HG03066 (cell line): ENCODE measurements around the gene FNDC8.
"Not testable (repeated sequence)": the region's sequence is repeated elsewhere in the genome, so short reads cannot be mapped to it uniquely, and the experiment has no call there.

ENCODE experiments used
- ATAC-seq: cut with Tn5 transposase; IDR thresholded peaks from one replicate; pipeline ENCODE4 v1.9.1; 2021; ENCODE audit warnings: low read depth; ENCODE audit not compliant: unreplicated experiment

FNDC8 gene

DNA sequence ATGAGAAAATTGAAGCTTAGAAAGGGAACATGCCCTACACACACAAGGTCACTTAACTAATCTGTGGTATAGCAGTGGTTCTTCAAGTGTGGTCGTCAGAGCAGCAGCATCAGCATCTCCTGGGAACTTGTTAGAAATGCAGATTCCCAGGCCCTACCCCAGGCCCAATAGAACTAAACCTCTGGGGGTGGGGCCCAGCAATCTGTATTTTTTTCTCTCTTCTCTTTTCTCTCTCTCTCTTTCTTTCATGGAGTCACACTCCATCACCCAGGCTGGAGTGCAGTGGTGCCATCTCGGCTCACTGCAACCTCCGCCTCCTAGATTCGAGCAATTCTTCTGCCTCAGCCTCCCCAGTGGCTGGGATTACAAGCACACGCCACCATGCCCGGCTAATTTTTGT is 16.8 kb downstream of the FNDC8 start:
- no peak for ATAC-seq

DNA sequence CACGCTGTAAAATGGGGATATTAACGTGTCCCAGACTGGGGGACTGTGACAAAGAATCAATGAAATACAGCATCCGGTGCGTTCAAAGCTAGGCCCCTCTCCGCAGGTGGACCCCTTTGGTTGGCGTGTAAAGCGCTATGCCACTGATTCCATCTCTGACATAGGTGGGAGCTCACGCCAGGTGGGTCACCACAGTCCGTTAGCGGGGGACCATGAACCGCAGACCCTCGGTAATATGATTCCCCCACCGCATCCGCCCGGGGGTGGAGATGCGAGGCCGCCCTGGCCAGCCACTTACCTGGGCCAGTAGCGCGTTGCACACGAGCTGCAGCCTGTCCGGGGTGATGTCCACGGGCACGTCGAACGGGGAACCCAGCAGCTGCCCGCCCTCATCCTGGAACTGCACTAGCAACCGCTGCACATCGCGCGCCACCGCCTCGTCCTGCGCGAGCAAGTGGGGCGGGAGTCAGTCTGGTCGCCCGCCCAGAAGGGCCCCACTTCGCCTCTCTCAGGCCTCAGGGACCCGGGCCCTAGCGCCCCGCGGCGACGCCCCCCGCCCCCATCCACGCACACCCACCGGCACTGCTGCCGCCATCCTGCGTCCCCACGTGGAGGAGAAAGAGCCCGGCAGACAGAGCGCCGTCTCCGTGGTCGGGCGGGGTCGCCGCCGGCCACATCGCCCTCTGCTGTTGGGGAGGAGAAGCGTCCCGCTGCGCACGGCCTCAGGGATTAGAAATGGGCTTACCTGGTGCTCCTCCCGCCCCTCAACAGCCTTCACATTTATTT is 20.5 kb downstream of the FNDC8 start, which contains the start of gene NLE1:
TSS of gene NLE1 (minus strand) at position 623 of the 786 bp plus-strand sequence. CDS start at position 595, 28 bp downstream.
- peak; percentile 82 for ATAC-seq

DNA sequence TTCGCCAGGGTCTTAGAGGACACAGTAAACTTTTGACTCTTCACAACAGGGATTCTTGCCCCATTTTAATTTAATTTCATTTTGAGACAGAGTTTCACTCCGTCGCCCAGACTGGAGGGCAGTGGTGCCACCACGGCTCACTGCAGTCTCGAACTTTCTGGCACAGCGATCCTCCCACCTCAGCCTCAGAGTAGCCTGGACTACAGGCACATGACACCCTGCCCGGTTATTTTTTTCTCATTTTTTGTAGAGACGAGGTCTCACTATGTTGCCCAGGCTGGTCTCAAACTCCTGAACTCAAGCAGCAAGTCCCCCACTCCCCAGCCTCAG is 21.0 kb downstream of the FNDC8 start:
- ATAC-seq, result no peak

DNA sequence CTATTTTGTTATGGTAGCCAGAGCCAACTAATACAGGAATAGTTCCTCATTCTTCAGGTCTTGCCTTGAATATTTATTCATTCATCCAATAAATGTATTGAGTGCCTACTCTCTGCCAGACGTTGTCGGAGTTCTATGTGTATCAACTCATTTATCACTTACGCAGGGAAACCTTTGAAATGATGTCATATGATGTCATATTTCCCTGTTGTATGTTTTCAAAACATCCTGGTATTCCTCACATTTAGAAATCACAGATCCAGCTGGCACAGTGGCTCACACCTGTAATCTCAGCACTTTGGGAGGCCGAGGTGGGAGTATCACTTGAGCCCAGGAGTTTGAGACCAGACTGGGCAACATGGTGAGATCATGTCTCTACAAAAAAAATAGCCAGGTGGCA is 23.4 kb downstream of the FNDC8 start:
- no peak for ATAC-seq

DNA sequence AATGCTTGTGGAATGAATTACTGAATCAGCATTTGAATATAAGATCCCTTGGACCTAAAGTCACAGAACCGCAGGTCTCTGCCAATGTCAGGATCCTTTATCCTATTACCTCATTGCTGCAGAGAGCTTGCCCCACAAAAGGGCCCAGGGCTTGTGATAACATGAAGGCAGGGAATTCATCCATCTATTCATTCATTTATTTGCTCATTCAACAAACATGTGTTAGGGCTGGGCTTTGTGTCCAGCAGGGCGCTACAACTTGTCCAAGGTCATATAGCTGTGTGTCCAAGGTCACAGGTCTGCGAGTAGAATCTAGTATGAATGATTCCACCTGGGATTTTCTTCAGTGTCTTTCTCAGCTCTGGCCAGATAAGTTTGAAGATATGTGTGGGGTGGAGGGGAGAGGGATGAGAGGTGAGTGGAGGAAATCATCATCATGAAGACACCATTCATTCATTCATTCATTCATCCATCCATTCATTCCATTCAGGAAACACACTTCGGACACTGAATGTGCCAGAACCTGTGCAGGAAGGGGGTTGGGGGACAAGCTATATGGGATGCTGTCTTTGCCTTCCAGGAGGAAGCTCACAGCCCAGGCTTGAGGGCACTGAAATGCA is 24.9 kb downstream of the FNDC8 start:
- no peak for ATAC-seq

DNA sequence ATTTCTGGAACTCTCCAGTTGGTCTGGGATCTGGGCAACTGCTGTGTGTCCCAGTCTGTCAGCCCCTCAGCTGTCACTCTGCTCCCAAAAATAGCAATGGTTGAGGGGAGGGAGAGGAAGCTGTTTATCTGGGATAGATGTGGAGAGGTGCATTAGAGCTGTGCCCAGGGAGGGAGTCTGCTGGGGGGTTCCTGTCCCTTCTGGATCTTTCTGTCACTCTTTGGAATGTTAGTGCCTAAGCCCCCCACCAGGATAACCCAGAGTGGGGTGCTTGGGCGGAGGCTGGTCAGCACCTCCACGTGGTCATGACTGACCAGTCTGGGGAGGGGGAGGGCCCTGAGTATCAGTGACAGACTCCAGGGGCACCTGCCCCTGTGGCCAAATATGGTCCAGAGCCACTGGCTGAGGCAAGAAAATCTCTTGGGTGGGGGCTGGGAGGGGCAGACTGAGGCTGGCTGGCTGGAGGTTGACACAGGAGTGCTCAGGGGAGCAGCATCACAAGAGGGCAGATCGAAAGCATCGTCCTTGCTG is 26.0 kb downstream of the FNDC8 start, which contains the start of gene UNC45B:
TSS of gene UNC45B (plus strand) at position 443 of the 531 bp plus-strand sequence. CDS start 447 bp downstream, outside the sequence.
- ATAC-seq, result no peak

DNA sequence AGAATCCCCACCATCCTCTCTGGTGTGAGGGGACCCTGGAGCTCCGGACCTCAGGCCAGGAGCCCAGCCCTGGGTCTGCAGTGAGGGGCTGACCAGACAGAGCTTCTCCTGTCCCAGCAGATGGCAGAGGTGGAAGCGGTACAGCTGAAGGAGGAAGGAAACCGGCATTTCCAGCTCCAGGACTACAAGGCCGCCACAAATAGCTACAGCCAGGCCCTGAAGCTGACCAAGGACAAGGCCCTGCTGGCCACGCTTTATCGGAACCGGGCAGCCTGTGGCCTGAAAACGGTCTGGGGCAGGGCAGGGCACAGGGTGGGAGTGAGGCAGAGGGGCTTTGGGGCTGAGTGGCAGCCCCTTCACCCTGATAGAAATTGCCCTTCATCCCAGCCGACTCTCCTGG is 26.7 kb downstream of the FNDC8 start:
- no peak for ATAC-seq

DNA sequence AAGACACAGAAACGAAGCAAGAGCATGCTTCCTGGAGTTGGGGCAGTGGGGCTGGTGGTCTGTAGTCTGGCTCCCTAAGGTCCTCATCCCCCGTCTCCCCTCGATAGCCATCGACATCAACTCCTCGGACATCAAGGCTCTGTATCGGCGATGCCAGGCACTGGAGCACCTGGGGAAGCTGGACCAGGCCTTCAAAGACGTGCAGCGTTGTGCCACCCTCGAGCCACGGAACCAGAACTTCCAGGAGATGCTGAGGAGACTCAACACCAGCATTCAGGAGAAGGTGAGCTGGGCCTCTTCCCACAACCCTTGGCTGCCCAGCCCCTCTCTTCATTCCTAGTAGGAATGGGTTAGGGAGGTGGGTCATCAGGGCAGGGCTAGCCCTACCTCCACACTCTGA is 28.5 kb downstream of the FNDC8 start:
- no peak for ATAC-seq

DNA sequence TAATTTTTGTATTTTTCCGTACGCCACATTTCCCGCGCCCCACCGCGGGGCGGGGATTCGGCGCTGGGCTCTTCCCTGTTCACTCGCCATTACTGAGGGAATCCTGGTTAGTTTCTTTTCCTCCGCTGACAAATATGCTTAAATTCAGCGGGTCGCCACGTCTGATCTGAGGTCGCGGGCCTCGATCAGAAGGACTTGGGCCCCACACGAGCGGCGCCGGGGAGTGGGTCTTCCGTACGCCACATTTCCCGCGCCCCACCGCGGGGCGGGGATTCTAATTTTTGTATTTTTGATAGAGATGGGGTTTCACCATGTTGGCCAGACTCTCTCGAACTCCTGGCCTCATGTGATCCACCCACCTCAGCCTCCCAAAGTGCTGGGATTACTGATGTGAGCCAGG is 29.7 kb downstream of the FNDC8 start:
- not testable (repeated sequence) for ATAC-seq

DNA sequence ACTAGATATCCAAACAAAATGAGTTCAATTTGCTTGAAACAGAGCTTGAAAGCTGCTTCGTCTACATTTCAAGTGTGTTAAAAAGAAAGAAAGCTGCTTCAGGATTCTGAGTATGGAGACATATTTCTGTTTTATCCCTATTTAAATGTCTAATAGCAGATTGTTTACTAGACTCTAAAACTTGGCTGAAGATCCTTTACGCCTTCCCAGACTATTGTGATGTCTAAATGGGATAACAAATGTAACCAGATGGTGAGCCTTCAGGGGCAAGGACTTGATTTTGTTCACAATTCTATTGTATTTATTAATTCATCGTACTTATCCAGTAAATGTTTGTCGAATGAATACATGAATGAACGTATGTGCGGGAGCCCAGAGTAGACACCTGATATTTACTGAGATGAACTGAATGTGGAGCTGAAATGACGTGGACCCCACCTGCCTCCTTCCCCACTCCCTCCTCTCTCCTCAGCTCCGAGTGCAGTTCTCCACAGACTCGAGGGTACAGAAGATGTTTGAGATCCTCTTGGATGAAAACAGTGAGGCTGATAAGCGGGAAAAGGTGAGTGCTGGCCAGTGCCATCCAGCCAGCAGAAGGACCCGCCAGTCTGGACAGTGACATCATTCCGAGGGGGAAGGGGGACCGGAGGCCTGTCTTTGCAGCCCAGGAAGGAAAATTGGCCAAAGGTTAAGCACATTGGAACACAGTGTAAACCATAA is 31.2 kb downstream of the FNDC8 start:
- no peak for ATAC-seq

DNA sequence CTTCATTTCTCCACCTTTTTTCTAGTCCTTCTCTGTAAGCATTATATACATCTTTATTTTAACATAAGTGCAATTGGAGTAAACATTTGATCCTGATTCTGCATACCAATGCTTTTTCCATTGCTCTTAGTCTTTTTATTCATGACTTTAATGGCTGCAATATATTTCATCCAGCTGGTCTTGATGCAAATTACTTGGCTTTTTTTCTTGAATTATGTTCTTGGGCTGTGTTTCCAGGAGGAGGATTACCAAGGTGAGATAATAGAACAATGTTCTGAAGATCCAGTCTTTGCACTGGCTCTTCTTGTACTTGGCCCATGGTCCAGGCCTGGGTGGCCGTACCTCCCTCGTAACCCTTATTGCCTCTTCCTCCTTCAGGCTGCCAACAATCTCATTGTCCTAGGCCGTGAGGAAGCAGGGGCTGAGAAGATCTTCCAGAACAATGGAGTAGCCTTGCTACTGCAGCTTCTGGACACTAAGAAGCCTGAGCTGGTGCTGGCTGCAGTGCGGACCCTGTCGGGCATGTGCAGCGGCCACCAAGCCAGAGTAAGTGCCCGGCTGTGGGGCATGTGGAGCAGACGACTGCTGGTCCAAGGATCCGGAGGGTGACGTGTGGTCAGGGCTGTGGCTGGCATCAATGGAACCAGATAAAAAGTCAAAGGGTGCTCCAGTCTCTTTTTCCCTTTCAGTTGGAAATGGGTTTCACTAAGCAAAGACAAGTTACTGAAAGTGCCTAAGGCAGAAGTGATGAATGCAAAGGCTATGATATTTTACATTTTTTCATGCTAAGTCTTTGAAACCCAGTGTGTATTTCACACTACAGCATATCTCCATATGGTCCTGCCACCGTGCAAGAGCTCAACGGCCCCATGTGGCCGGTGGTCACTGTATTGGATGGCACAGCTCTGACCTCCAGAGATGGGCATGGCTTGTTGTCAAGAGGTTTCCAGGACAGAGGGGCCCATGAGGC is 33.1 kb downstream of the FNDC8 start:
- ATAC-seq, result no peak

DNA sequence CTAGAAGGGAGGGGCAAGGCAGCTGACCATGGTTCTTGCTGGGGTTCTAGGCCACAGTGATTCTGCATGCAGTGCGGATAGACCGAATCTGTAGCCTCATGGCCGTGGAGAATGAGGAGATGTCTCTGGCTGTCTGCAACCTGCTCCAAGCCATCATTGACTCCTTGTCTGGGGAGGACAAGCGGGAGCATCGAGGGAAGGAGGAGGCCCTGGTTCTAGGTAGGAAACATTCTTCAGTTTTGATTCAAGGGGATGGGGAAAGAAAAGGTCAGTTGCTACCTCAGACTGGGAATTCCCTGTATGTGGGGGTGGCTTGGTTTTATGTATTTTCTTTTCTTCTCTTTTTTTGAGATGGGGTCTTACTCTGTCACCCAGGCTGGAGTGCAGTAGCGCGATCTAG is 33.8 kb downstream of the FNDC8 start:
- no peak for ATAC-seq

DNA sequence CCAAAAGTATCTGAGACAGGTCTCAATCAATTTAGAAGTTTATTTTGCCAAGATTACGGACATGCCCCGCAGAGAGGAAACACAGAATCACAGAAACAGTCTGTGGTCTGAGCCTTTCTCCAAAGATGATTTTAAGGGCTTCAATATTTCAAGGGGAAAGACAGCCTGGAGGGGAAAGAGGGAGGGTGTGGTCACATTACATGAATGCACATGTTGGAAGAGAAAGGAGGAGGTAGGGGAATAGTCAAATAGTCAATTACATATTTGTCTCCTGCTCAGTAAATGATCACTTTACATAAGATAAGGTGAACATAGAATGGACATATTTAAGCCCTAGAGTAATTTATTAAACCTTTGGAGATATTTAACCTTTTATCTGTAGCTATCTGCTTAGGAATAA is 38.5 kb downstream of the FNDC8 start:
- no peak for ATAC-seq

DNA sequence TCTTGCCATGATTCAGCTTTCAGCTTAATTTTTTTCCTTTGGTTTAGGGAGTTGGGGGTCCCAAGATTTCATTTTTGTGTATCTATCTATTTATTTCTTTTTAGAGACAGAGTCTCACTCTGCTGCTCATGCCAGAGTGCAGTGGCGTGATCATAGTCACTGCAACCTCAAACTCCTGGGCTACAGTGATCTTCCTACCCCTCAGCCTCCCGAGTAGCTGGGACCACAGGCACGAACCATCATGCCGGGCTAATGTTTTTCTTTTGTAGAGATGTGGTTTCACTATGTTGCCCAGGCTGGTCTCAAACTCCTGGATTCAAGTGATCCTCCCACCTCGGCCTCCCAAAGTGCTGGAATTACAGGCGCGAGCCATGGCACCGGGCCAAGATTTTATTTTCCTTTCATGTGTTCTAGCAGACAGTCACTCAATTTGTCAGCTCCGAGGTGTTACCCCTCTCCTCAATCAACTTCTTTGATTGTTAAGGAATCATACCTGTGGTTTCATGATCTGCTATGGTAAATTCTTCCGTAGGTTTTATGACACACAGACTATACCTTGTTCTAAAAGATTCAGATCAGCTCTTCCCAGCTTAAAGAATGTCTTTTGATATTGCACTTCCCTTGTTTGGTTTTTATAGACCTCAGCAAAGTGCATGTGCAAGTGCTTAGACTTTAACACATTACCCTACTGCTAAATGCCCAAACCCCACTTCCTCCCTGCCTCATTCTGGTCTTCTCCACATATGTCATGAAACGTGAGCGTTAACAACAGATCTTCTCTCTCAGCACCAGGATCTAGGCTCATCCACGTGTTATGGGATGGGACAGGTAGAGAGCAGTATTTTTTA is 39.2 kb downstream of the FNDC8 start:
- no peak for ATAC-seq

DNA sequence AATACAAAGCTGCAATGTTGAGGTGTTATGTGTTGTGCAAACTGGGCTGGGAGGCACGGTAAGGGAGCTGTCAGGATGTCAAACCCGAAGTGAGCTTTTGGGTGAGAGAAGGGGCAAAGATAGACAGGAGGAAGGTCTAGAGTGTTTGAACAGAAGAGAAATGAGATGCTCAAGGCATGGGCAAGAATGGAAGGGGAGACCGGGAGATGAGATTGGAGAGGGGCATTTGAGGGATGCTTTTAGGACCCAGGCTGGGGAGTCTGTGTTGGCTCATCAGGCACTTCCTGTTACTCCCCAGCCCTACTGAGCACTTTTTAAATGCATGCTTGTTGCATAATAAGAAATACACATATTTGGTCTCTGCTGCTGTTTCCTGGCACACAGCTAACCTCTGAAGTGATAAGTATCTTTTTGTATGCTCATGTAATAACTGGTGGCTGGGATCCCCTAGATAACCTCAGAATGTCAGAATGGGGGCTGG is 39.9 kb downstream of the FNDC8 start:
- ATAC-seq, result no peak

DNA sequence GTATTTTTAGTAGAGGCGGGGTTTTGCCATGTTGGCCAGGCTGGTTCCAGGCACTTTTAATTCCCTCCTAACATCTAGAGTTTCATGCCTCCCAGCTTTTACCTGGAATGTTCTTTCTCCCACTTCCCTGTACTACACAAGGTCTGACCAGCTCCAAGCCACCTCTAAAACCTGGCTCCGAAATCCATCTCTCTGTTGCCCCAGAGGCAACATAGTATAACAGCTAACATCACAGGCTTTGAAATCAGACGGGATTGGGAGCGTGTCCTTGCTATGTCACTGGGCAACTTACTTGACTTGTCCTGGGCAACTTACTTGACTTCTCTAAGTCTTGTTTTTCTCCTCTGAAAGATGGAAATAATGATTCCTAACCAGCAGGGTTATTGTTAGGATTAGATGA is 41.3 kb downstream of the FNDC8 start:
- no peak for ATAC-seq

DNA sequence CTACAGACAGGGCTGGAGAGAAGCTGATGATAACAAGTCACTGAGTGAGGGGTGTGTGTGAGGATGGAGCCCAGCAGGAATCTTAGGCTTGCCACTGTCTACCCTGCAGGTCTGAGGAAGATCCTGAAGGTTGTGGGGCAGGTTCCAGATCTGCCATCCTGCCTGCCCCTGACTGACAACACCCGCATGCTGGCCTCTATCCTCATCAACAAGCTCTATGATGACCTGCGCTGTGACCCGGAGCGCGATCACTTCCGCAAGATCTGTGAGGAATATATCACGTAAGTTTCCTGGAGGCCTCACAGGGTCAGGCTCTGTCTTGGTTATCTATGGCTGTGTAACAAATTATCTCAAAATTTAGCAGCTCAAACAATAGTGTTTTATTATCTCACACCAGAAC is 42.5 kb downstream of the FNDC8 start:
- no peak for ATAC-seq

DNA sequence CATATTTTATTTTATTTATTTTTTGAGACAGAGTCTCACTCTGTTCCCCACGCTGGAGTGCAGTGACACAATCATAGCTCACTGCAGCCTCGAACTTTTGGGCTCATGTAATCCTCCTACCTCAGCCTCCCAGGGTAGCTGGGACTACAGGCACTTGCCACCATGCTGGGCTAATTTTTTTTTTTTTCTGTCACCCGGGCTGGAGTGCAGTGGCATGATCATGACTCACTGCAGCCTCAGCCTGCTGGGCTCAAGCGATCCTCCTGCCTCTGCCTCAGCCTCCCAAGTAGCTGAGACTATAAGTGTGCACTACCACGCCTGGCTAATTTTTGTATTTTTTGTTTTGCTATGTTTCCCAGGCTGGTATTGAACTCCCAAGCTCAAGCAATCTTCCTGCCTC is 43.3 kb downstream of the FNDC8 start:
- ATAC-seq, result no peak

DNA sequence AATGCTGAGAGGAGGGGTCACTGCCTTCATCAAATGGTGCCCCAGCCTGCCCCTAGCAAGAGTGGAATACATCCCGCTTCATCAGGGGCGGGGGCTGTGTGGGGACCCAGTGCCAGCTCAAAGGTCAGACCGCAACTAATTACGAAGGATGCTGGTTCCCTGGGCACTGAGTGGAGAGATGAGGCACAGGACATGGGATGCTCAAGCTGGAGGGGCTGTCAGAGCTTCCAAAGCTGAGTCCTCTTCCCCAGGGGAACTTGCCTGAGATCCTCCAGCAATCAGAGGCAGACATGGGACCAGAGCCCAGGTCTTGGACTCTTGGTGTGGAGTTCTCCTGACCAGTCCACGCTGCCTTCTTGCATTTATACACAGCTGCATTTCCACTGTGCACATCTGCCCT is 45.1 kb downstream of the FNDC8 start:
- no peak for ATAC-seq
